Effector memory CD8-positive, alpha-beta T cell (primary cell): ENCODE data around the gene RCC2.

Experiments used
- ATAC-seq: fragments of 150-1000 bp; cut with Tn5 transposase; replicated peaks from 2 replicates; pipeline ENCODE4 v1.10.0; 2021; ENCODE audit warnings: mild to moderate bottlenecking, moderate library complexity
- DNase-seq, 3 experiments: peaks; one replicate each; pipeline ENCODE4 v3.0.0; 2021
- H3K27ac Mint-ChIP-seq, 2 donors: one replicate each; pipeline ENCODE4 v1.8.0; 2022; ENCODE audit warnings: mild to moderate bottlenecking in 2 of 2, mixed read lengths in 2 of 2, moderate library complexity in 2 of 2
- H3K27me3 Mint-ChIP-seq, 2 donors: one replicate each; pipeline ENCODE4 v1.8.0; 2022; ENCODE audit warnings: mixed read lengths in 2 of 2
- H3K36me3 Mint-ChIP-seq: one replicate; pipeline ENCODE4 v1.8.0; 2022; ENCODE audit warnings: mild to moderate bottlenecking, moderate library complexity, mixed read lengths; ENCODE audit not compliant: insufficient read depth
- H3K4me1 Mint-ChIP-seq, 2 donors: one replicate each; pipeline ENCODE4 v1.8.0; 2022; ENCODE audit warnings: low read depth in 2 of 2, mixed read lengths in 2 of 2
- H3K4me3 Mint-ChIP-seq, 2 donors: one replicate each; pipeline ENCODE4 v1.8.0; 2022; ENCODE audit warnings: mild to moderate bottlenecking in 2 of 2, mixed read lengths in 2 of 2, moderate library complexity in 2 of 2
- H3K9me3 Mint-ChIP-seq, 2 donors: one replicate each; pipeline ENCODE4 v1.8.0; 2022; ENCODE audit warnings: mixed read lengths in 2 of 2

RCC2 gene

DNA sequence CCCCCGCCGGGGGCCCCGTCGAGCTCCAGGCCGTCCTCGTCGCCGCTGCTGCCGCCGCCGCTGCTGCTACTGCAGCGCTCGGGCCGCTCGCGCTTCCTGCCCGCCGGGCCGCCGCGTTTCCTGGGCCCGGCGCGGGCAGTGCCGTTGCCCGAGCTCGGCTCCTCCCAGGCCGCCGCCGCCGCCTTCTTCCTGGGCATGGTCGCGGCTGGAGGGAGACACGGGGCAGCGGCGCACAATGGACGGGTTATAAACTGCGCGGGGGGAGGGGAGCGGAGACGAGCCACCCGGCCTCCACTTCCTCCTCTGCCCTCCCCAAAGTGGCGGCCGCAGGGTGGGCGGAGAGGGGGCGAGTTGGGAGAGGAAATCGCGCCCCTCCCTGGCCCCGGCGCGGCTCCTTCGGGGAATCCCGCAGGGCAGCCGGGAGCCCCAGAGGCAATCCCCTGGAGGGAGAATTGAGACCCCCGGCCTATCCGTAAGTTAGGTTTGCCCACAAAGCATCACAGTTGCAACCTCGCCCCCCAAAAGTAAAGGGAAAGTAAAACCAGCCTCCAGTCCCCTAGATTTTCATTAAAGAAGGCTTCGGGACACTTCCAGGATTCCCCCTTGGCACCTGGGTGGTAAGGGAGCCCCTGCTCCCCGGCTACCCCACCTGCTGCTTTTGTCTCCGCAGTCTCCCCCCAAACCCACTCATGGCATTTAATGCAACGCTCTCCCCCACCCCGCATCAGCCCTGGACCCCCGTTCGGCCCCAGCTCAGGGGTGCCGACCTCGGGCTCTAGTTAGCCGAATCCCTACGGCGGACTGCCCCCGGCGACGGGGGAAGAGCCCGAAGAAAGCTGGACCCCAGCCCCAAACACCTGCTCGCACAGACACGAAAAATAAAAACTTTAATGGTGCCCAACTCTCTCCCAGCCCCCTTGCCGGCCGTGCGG is 893 bp downstream of the RCC2 start:
- ATAC-seq: peak; percentile 46
- Mint-ChIP-seq H3K27me3 (peaks cover 0 to 6% of the 10 kb centered on the region in 2 donors), H3K4me3 (peak overlapping the region; percentile 95 to 96), H3K4me1 (peaks cover 30 to 41% of the 10 kb centered on the region in 2 donors), H3K27ac (peak overlapping the region; percentile 97), H3K9me3 (no peaks in the 10 kb centered on the region), H3K36me3 (peaks cover 38% of the 10 kb centered on the region)
- DNase-seq: peak; percentile 57 to 61 (median 61)

DNA sequence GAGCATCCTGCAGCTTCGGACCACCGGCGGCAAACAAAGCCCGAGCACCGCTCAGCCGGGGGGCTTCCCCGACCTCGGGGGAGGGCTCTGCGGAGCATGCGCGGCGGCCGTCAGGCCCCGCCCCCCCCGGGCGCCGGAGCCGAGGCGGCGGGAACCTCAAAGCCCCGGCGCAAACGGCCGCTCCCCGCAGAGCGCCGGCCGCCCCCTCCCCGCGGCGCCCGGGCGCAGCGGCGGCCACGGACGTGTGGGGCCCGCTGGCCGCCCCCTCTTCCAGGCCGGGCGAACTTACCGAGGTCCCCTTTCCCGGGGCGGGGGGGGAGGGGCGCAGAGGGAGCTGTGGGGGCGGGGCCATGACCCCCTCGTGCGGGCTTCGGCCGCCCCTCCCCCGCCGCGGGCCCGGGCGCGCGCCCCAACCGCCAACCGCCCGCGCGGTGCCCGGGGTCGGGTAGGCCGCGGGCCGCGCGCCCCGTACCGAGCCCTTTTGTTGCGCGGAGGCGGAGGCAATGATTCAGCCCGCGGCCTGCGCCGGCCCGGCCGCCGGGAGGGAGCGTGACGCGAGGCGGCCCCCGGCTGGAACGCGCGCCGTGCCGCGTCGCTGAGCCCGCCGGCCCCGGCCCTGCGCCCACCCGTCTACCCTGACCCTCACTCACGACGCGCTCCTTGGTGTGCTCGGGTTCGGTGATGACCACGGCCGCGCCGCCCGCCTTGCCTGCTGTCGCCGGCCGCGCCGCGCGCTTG is 1.7 kb downstream of the RCC2 start:
- Mint-ChIP-seq H3K4me1 (peaks cover 33 to 41% of the 10 kb centered on the region in 2 donors), H3K9me3 (no peaks in the 10 kb centered on the region), H3K36me3 (peaks cover 41% of the 10 kb centered on the region), H3K4me3 (peak overlapping the region; percentile 75 to 76), H3K27me3 (no peaks in the 10 kb centered on the region), H3K27ac (peak overlapping the region; percentile 25 to 97)
- DNase-seq (peak; percentile 13 to 35 (median 25)), ATAC-seq (peak; percentile 27)

DNA sequence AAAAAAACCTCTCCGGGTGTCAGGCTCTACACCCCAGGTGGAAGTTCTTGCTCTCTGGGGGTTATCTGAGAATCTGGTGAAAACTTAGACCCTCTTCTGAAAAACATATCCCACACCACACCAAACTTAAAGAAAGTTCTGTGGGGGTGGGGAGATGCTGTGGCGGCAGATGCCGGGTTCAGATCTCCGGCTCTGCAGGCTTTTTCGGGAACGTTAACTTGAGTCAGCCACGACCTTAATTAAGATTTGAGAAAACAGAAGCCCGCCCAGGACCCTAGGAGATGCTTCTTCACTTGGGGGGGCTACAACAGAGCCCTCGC is 2.3 kb downstream of the RCC2 start:
- Mint-ChIP-seq H3K27me3 (no peaks in the 10 kb centered on the region), H3K4me1 (peaks cover 39 to 41% of the 10 kb centered on the region in 2 donors), H3K4me3 (peak overlapping the region; percentile 75 to 76), H3K9me3 (no peaks in the 10 kb centered on the region), H3K27ac (peak overlapping the region; percentile 25 to 83), H3K36me3 (peaks cover 41% of the 10 kb centered on the region)
- no peak for ATAC-seq
- DNase-seq: peak in 1 of 3 experiments; percentile 37

DNA sequence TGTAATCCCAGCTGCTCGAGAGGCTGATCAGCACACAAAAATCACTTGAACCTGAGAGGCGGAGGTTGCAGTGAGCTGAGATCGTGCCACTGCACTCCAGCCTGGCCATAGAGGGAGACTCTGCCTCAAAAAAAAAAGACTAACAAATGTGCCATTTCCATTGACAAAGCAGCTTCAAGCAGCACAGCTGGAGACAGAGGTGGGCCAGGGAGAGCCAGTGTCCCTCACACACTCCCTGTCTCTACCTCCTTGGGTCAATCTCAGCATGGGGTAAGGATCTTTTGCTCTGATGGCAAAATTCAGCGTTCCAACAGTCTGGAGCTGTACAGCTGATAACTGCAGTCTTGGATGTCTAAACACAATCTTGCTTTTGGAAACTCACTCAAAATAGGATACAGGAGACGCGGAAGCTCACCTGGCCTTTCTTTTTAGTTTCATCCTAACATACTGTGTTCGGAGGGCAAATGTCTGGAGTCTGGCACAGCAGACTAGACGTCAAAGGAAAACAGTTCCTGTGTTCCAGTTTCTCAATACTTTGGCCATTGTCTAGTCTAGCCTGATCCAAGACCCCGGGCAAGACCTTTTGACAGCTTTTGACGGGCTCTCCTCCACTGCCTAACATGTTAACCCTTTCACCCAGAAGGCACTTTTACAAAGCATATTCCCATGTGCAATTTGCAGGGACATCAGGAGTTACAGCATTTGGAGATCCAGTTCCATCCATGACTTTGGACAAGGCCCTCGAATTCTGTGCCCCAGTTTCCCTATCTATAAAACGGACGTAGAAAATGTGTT is 2.9 kb downstream of the RCC2 start:
- H3K4me3 Mint-ChIP-seq: peak overlapping the region; percentile 75 to 76
- H3K36me3 Mint-ChIP-seq: peaks cover 47% of the 10 kb centered on the region
- H3K4me1 Mint-ChIP-seq: peaks cover 42 to 45% of the 10 kb centered on the region in 2 donors
- H3K27ac Mint-ChIP-seq: peak overlapping the region; percentile 25 to 83
- ATAC-seq (no peak), DNase-seq (no peak)
- no peaks in the 10 kb centered on the region for H3K9me3 Mint-ChIP-seq
- H3K27me3 Mint-ChIP-seq: no peaks in the 10 kb centered on the region

DNA sequence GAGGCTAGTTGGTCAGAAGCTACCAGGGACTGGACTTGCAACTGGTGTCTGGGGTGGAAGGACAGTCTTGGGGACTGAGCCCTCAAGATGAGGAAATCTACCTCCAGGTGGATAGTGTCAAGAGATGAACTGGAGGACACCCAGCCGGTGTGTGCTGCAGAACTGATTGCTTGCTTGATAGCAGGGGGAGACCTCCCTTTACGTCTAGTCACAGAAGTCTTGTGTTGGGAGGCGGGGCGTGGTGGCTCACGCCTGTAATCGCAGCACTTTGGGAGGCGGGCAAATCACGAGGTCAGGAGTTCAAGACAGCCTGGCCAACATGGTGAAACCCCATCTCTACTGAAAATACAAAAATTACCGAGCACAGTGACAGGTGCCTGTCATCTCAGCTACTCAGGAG is 4.9 kb downstream of the RCC2 start:
- Mint-ChIP-seq H3K9me3 (no peaks in the 10 kb centered on the region), H3K27me3 (no peaks in the 10 kb centered on the region), H3K4me3 (no peak overlapping the region), H3K4me1 (peaks cover 39% of the 10 kb centered on the region in 2 donors), H3K36me3 (peaks cover 49% of the 10 kb centered on the region), H3K27ac (peak overlapping the region in 1 of 2 donors; percentile 83)
- no peak for DNase-seq
- no peak for ATAC-seq

DNA sequence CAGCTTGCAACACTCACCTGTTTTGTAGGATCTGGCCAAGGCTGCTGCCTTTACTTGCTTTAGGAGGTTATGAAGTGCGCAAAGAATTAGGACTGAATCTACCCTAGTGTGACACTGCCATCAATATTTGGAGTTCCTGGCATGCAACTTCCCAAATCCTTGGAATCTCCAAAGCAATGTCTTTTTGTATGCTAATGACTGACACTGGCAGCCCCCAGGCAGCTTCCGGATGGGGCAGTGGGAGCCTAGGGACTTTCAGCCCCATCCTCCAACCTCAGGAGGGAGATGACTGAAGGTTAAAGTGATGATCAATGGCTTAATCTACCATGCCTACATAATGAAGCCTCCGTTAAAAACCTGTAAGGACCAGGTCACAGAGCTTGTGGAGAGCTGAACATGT is 5.5 kb downstream of the RCC2 start:
- no peak overlapping the region for H3K4me3 Mint-ChIP-seq
- DNase-seq (no peak), ATAC-seq (no peak)
- peaks cover 34 to 43% of the 10 kb centered on the region in 2 donors for H3K4me1 Mint-ChIP-seq
- no peaks in the 10 kb centered on the region for H3K27me3 Mint-ChIP-seq
- H3K36me3 Mint-ChIP-seq: peaks cover 50% of the 10 kb centered on the region
- peak overlapping the region in 1 of 2 donors; percentile 83 for H3K27ac Mint-ChIP-seq
- H3K9me3 Mint-ChIP-seq: no peaks in the 10 kb centered on the region

DNA sequence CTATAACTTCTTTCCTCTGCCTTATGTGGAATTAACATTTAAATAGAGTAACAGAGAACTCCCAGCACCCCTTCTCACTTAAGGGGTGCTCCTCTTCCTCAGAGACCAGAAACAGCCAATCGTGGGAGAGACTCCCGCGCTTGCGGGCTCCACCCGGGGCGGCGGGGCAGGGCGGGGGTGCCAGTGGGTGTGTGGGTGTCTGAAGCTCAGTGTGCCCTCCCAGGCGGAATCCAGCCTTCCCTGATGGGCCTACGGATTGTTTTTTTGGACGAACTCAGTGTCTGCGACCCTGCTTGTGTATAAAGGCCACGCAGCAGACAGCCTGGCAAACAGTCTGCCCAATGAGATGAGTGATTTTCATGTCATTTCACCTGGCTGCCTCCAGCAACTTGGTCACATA is 6.2 kb downstream of the RCC2 start:
- Mint-ChIP-seq H3K36me3 (peaks cover 48% of the 10 kb centered on the region), H3K27ac (peak overlapping the region in 1 of 2 donors; percentile 83), H3K9me3 (no peaks in the 10 kb centered on the region), H3K27me3 (no peaks in the 10 kb centered on the region), H3K4me3 (no peak overlapping the region), H3K4me1 (peaks cover 31 to 42% of the 10 kb centered on the region in 2 donors)
- ATAC-seq (no peak), DNase-seq (no peak)

DNA sequence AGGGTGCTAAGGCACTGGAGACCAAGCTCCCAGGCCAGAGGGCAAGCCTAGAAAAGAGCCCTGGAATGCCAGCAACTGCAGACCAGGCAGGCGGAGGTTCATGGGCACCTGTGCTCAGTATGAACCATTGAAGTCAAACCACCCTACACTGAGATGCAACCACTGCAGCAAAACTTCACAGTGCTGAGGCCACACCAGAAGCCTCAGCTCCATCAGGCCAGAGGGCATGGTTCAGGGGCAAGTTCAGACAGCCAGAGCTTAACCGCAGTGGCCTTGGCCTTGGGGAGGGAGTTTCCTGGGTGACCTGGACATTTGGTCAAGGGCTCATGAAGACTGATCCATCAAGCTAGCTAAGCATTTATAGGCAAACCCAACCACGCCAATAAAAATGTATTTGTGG is 7.1 kb downstream of the RCC2 start:
- no peak overlapping the region for H3K4me3 Mint-ChIP-seq
- peak overlapping the region in 1 of 2 donors; percentile 38 for H3K27ac Mint-ChIP-seq
- no peak for DNase-seq
- H3K9me3 Mint-ChIP-seq: no peaks in the 10 kb centered on the region
- no peaks in the 10 kb centered on the region for H3K27me3 Mint-ChIP-seq
- ATAC-seq: no peak
- H3K36me3 Mint-ChIP-seq: peaks cover 48% of the 10 kb centered on the region
- peaks cover 31 to 42% of the 10 kb centered on the region in 2 donors for H3K4me1 Mint-ChIP-seq

DNA sequence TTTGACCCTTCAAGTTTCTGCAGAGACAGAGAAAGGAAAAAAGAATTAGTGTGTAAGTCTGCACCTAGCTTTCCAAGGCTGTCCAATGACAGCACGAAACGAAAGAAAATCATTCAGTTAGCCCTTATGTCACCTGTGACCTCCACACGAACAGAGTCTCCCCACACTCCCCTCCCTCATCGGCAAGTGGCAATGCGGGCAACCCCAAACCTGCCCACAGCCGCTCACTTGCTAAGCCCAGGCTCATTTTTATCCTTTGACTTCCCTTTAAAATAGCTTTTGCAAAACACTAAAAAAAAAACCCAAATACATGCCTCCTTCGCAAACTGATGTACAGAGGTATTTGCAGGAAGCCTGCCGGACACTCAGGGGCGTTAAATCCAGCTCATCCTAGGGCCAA is 10.3 kb downstream of the RCC2 start:
- DNase-seq: peak in 1 of 3 experiments; percentile 13
- ATAC-seq: peak; percentile 71
- Mint-ChIP-seq H3K4me1 (peaks cover 19 to 33% of the 10 kb centered on the region in 2 donors), H3K27ac (peak overlapping the region in 1 of 2 donors; percentile 72), H3K27me3 (no peaks in the 10 kb centered on the region), H3K4me3 (peak overlapping the region; percentile 18 to 46), H3K9me3 (no peaks in the 10 kb centered on the region), H3K36me3 (peaks cover 54% of the 10 kb centered on the region)

DNA sequence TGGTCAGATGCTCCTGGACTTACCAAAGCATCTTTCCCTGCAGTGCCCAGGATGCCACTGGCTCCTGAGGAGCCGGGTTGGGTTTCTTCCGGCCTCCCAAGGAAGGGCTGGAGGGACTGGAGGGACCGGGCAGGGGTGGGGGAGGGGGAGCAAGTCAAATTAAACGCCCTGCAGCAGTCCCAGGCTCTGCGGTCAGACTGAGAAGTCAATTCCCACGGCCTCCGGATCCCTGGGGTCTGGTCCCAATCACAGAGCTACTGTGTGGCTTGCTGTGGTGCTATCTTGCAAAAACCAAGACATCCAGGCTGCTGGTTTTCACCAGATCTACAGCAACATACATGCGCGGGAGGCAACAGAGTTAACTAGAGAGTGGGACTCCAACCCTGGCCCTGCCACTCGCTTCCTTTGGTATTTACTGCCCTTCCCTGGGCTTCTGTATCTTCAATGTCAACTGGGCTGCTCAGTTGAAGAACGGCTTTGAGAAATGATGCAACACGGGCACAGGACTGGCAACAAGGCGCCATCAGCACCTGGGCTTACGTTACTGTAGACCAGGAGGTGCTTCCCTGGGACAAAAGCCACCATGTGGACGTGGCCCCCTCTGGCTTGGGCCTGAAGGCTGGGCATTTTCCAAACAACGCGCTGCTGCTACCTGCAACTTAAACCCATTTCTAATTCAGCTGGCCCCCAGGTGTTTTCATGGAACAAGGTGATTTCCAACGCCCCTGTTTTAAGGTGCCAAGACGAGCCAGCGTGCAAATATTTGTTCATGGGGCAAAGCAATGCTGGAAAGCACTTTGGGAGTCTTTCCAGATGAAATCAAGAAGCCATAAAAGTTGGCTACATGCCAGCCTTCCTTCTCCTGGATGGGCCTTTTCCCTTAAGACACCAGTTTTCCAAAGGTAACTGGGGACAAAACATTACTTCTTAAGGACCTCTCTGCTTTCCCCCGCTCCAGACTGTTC is 11.5 kb downstream of the RCC2 start:
- Mint-ChIP-seq H3K36me3 (peaks cover 63% of the 10 kb centered on the region), H3K27me3 (no peaks in the 10 kb centered on the region), H3K9me3 (no peaks in the 10 kb centered on the region), H3K4me1 (peaks cover 27 to 30% of the 10 kb centered on the region in 2 donors), H3K27ac (no peak overlapping the region), H3K4me3 (no peak overlapping the region)
- ATAC-seq: no peak
- no peak for DNase-seq

DNA sequence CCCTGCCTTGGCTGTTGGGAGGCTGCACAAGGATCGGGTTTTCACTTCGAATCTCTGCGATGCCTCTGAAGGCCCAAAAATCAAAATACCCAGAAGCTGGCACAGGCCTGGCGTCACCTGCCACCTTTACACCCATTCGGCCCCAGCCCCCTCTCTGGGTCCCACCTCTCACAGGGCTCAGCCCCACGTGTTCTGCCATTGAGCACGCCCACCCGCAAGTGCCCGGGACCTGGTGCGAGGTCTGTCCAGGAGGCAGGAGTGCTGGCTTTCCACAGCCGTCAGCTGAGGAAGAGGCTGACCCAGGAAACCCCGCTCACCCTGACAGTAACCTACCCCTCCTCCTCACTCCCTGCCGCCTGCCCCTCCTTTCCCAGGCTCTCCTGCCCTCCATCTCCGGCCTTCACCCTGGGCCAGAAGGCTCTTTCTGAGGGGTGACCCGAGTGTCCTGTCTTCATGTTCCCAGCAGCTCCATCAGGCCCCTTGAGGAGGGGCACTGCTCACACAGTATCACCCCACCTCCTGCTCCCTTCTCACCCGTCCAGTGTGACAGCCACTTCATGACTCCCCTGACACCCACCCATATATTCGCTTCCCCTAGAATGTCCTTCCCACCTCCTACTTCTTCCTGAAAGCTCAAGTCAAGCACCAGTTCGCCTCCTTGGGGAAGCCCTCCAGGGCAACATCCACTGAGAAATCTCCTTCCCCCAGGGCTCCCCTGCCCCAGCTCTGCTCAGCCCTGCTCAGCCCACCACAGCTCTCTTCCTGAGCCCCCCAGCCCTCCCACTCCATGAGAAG is 13.5 kb downstream of the RCC2 start:
- H3K27me3 Mint-ChIP-seq: no peaks in the 10 kb centered on the region
- no peak overlapping the region for H3K4me3 Mint-ChIP-seq
- H3K36me3 Mint-ChIP-seq: peaks cover 76% of the 10 kb centered on the region
- DNase-seq: no peak
- ATAC-seq: no peak
- H3K4me1 Mint-ChIP-seq: peaks cover 23 to 25% of the 10 kb centered on the region in 2 donors
- H3K9me3 Mint-ChIP-seq: no peaks in the 10 kb centered on the region
- H3K27ac Mint-ChIP-seq: peak overlapping the region; percentile 75 to 92

DNA sequence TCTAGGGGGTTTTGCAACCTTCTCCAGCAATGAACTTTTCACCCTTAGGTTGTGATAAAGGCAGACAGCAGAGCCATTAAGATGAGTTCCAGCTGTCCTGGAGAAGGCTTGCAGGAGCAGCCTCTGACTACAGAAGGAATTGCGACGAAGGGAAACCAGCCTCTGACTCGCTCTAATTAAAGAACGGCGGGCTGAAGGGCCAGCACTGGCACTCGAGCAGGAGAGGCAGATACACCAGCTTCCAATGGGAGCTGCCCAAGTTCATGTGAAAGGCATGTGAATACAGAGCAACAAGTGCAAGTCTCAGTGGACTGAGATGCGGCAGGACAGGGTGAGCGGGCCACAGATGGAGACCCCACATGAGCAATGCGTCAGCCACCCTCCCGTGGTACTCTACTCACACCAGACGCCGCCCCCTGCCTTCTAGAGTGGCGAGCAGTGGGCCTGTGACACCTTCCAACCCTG is 15.7 kb downstream of the RCC2 start:
- no peak for DNase-seq
- H3K4me1 Mint-ChIP-seq: peaks cover 25 to 29% of the 10 kb centered on the region in 2 donors
- H3K4me3 Mint-ChIP-seq: no peak overlapping the region
- H3K9me3 Mint-ChIP-seq: no peaks in the 10 kb centered on the region
- no peak for ATAC-seq
- peaks cover 88% of the 10 kb centered on the region for H3K36me3 Mint-ChIP-seq
- H3K27ac Mint-ChIP-seq: no peak overlapping the region
- no peaks in the 10 kb centered on the region for H3K27me3 Mint-ChIP-seq
